ENCODE measurements around the gene PTPRK.

DNA sequence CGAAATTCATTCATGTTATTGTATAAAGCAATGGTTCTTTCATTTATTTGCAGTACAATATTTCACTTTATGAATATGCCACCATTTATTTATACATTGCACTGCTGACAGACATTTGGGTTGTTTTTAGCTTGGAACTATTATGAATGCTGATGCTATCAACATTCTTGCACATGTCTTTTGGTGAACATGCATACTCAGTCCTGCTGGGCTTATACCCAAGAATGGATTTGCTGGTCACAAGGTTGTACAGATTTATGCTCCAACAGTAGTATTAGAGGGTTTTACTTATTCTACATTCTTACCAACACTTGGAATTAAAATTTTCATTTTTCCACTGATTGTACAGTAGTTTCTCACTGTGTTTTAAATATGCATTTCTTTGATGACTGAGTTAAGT, 126.2 kb downstream of the PTPRK start:
- TF ChIP-seq, protein P1, sequence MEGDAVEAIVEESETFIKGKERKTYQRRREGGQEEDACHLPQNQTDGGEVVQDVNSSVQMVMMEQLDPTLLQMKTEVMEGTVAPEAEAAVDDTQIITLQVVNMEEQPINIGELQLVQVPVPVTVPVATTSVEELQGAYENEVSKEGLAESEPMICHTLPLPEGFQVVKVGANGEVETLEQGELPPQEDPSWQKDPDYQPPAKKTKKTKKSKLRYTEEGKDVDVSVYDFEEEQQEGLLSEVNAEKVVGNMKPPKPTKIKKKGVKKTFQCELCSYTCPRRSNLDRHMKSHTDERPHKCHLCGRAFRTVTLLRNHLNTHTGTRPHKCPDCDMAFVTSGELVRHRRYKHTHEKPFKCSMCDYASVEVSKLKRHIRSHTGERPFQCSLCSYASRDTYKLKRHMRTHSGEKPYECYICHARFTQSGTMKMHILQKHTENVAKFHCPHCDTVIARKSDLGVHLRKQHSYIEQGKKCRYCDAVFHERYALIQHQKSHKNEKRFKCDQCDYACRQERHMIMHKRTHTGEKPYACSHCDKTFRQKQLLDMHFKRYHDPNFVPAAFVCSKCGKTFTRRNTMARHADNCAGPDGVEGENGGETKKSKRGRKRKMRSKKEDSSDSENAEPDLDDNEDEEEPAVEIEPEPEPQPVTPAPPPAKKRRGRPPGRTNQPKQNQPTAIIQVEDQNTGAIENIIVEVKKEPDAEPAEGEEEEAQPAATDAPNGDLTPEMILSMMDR (conservative IDR thresholded peaks at IDR 0.05 in 1 of 2, IDR thresholded peaks at IDR 0.05 in 1 of 2; ENCODE audit: low read depth in 1 of 2, low read length in 2 of 2) = no peak
- TF ChIP-seq EZH2 (IDR thresholded peaks at IDR 0.05; ENCODE audit: low read length, missing control alignments) = no peak

Measured in fibroblast of lung (primary cell).